Glomerular visceral epithelial cell (primary cell): ENCODE data around the gene MEF2C.

Experiments used
- DNase-seq: peaks from one replicate; pipeline ENCODE4 v3.0.0-alpha.2; 2016; ENCODE audit errors: extremely low spot score

MEF2C gene

GRCh38 chr5:88827997-88828396 lies 55.0 kb downstream of the MEF2C start:
- peak; percentile 4 for DNase-seq

GRCh38 chr5:88826646-88827585 lies 56.1 kb downstream of the MEF2C start:
- peak; percentile 16 for DNase-seq

- no peak for DNase-seq
Observed at GRCh38 chr5:88825584-88826315, 57.2 kb downstream of the MEF2C start.

GRCh38 chr5:88824892-88825583 lies 57.9 kb downstream of the MEF2C start:
- peak; percentile 48 for DNase-seq

GRCh38 chr5:88824141-88824540 lies 58.8 kb downstream of the MEF2C start:
- DNase-seq, result no peak

- no peak for DNase-seq
Observed at GRCh38 chr5:88823201-88823600, 59.8 kb downstream of the MEF2C start.

- DNase-seq, result no peak
Observed at GRCh38 chr5:88821161-88821560, 61.8 kb downstream of the MEF2C start.

- no peak for DNase-seq
Observed at GRCh38 chr5:88820581-88820980, 62.4 kb downstream of the MEF2C start.

GRCh38 chr5:88819301-88819999 lies 63.5 kb downstream of the MEF2C start:
- DNase-seq, result no peak

GRCh38 chr5:88818296-88818695 lies 64.7 kb downstream of the MEF2C start:
- no peak for DNase-seq

- no peak for DNase-seq
Observed at GRCh38 chr5:88816195-88816594, 66.8 kb downstream of the MEF2C start.

GRCh38 chr5:88815050-88815789 lies 67.8 kb downstream of the MEF2C start:
- DNase-seq, result no peak

- no peak for DNase-seq
Observed at GRCh38 chr5:88813805-88814575, 69.0 kb downstream of the MEF2C start.

- DNase-seq, result no peak
Observed at GRCh38 chr5:88813244-88813643, 69.7 kb downstream of the MEF2C start.

- no peak for DNase-seq
Observed at GRCh38 chr5:88808153-88808552, 74.8 kb downstream of the MEF2C start.

GRCh38 chr5:88807327-88807726 lies 75.7 kb downstream of the MEF2C start:
- DNase-seq, result no peak

- DNase-seq, result no peak
Observed at GRCh38 chr5:88806338-88806737, 76.6 kb downstream of the MEF2C start.

GRCh38 chr5:88805151-88805784 lies 77.7 kb downstream of the MEF2C start:
- no peak for DNase-seq

GRCh38 chr5:88804444-88804843 lies 78.5 kb downstream of the MEF2C start:
- DNase-seq, result no peak

GRCh38 chr5:88803309-88803708 lies 79.7 kb downstream of the MEF2C start:
- no peak for DNase-seq
